Measurements from ENCODE around the gene LBH. TPM values are rescaled to one million over a fixed set of nuclear protein-coding genes. Genes with fewer than 3 reads are reported as not detected.

LBH gene
- total RNA-seq, 1 donor from 2014 or later: 61.1 TPM

DNA sequence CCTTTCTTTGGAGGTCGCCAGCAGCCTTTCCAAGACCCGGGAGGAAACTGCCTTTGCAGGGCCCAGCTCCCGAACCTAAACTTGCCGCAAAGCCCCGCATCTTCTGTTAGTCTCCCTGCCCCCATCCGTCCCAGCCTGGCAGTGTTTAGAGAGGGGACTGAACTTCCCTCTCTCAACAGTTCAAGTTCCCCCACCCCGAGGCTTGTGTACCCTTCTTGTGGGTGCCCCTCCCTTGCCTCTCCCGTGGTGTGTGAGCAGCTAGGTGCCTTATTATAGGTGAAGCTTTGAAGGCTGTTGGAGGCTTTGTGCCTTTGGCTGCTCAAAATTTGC lies 1.4 kb downstream of the LBH start:
- intact Hi-C loops (cut with micrococcal nuclease): loop anchor here (1.0 kb wide), 1 partner anchor 35 kb away; no protein-coding TSS in a partner anchor
- Mint-ChIP-seq H3K4me3 (ENCODE audit: low read depth) (peak overlapping the region; percentile 84), H3K27me3 (ENCODE audit: low read depth) (peaks cover 4% of the 10 kb centered on the region), H3K36me3 (ENCODE audit: low read depth) (peaks cover 37% of the 10 kb centered on the region), H3K4me1 (ENCODE audit: low read depth) (peaks cover 53% of the 10 kb centered on the region), H3K9me3 (no peaks in the 10 kb centered on the region), H3K27ac (peak overlapping the region; percentile 69)
- DNase-seq (ENCODE audit: low spot score): no peak

DNA sequence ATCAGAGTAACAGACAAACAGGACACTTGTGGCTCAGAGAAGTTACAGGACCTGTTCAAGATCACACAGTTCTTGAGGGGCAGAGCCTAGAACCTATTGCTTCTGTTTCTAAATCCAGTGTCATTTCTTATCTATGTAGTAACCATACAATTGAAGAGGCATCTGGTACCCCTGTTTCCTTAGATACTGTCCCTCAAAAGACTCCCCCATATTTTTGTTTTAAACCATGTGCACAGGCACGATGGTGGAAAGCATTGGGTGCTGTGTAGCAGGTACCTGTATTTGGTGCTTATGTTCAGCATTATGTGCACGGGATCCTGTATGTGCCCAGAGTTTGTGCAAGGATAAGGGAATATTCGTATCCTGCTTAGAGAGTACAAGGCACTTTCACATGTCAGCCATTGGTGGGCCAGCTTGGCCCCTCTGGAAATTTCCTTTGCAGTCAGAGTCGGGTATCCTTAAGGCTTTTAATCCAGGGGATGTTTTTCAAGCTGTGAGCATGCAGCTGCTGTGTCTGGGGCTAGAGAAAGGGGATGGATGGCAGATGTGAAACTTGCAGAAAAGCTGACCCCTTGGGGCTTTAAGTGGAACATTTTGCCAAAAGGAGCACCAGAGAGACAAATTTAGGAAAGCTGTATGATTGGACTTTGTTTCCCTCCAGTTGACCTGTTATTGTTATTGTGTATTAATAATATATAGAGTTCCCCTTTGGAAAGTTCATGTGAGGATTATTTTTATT lies 2.1 kb downstream of the LBH start:
- intact Hi-C loops (cut with micrococcal nuclease): loop anchor here (1.0 to 2.0 kb wide), 2 partner anchors 189 to 213 kb away; partner anchors contain the start of gene LCLAT1
- Mint-ChIP-seq H3K4me3 (ENCODE audit: low read depth) (peak overlapping the region; percentile 84), H3K36me3 (ENCODE audit: low read depth) (peaks cover 44% of the 10 kb centered on the region), H3K9me3 (no peaks in the 10 kb centered on the region), H3K27ac (peak overlapping the region; percentile 69), H3K4me1 (ENCODE audit: low read depth) (peaks cover 60% of the 10 kb centered on the region), H3K27me3 (ENCODE audit: low read depth) (peaks cover 4% of the 10 kb centered on the region)
- DNase-seq (ENCODE audit: low spot score): no peak

DNA sequence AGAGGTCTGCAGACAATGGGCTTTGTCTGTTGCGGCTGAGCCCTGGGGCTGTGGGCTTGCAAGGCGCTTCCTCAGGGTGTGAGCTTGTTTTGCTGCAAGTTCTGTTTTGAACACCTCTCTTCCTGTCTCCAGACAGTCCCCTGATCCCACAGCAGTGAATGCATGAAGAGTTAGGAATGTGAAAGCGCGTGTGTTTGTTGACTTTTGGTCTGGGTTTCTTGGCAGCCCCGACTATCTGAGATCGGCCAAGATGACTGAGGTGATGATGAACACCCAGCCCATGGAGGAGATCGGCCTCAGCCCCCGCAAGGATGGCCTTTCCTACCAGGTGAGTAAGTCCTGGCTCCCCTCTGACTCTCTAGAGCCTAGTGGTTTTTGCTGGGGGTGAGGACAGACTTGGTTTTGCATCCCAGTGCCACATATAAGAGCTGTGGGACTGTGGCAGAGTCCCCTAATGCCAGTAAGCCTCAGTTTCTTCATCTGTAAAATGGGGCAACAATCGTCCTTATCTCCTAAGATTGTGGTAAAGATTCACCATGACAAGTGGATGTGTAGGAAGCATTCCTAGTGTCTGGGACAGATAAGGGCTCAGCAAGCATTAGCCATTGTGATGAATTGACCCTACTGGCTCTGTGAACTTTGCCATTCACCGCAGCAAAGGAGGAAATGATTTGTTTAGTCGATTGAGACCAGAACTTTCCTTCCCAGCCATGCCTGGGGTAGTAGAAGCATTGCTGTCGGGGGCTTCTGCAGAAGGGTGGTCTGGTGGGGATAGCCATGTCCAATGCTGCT lies 3.0 kb downstream of the LBH start:
- Mint-ChIP-seq H3K4me1 (ENCODE audit: low read depth) (peaks cover 66% of the 10 kb centered on the region), H3K27me3 (ENCODE audit: low read depth) (peaks cover 4% of the 10 kb centered on the region), H3K27ac (peak overlapping the region; percentile 83), H3K36me3 (ENCODE audit: low read depth) (peaks cover 53% of the 10 kb centered on the region), H3K9me3 (no peaks in the 10 kb centered on the region), H3K4me3 (ENCODE audit: low read depth) (peak overlapping the region; percentile 84)
- DNase-seq (ENCODE audit: low spot score): no peak
- intact Hi-C loops (cut with micrococcal nuclease): loop anchor here (1.0 to 2.0 kb wide), 2 partner anchors 188 to 212 kb away; partner anchors contain the start of gene LCLAT1

DNA sequence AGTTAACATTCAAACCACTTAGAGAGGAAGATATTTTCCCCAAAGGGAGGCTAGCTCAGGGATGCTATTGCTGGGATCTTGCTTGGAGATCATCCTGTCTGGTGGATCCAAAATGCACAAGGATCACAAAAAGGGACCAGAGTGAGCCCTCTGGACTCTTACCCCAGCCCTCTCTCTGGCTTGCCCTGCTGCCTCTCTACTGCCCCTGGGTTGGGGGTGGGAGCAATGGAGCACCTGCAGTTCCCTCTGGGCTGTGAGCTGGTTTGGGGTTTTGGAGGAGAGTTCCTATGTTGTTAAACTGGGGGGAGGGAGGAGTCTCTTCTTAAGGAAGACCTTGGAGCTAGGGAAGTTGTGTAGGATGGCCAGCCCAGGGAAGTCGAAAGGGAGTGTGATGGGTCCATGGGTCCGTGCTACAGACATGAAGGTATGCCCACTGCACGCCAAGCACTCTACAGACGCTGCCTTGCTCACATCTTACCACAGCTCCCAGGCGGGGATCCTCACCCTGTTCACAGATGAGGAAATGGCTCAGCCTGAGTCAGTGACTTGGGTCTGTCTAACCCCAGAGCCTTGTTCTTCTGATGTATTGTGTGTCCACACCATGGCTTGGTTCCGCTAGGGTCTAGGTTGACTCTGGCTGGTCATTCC lies 3.8 kb downstream of the LBH start:
- H3K4me1 Mint-ChIP-seq (ENCODE audit: low read depth): peaks cover 71% of the 10 kb centered on the region
- H3K27me3 Mint-ChIP-seq (ENCODE audit: low read depth): peaks cover 2% of the 10 kb centered on the region
- peaks cover 61% of the 10 kb centered on the region for H3K36me3 Mint-ChIP-seq (ENCODE audit: low read depth)
- H3K27ac Mint-ChIP-seq: peak overlapping the region; percentile 83
- DNase-seq (ENCODE audit: low spot score): no peak
- intact Hi-C loops (cut with micrococcal nuclease): loop anchor here (1.0 to 2.0 kb wide), 2 partner anchors 9 to 212 kb away; partner anchors contain the start of gene LCLAT1
- H3K9me3 Mint-ChIP-seq: no peaks in the 10 kb centered on the region
- H3K4me3 Mint-ChIP-seq (ENCODE audit: low read depth): peak overlapping the region; percentile 45

DNA sequence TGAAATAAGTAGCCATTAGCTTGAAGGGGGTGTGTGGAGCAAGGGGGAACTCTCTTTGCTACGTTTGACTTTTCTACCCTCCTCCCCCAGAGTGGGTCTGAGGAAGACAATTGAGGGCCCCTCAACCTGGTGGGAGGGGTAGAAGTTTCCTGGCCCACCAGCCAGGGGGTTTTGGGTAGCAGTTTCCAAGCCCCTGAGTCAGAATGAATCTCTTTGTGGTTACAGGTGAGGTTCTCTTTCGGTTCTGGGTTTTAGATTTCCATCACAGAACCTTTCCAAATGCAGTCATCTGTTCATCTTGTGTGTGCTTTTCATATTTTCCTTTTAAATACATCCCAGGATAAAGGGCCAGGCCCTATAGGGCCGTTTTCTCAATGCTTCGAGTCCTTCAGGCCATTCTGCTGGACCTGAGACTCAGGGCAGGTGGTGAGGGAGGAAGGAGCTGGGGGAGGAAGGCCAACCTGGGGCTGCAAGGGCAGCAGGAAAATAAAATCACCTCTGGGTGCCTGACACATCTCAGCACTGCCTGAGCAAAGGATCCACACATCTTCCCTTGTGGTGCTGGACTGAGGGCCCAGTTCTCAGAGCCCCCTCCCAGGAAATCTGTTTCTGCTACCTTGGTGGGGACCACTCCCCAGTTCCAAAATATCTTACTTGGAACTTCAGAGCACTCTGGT lies 4.7 kb downstream of the LBH start:
- H3K4me1 Mint-ChIP-seq (ENCODE audit: low read depth): peaks cover 68% of the 10 kb centered on the region
- intact Hi-C loops (cut with micrococcal nuclease): loop anchor here (1.0 to 2.0 kb wide), 3 partner anchors 10 to 211 kb away; partner anchors contain the start of gene LCLAT1
- no peak overlapping the region for H3K4me3 Mint-ChIP-seq (ENCODE audit: low read depth)
- H3K27me3 Mint-ChIP-seq (ENCODE audit: low read depth): no peaks in the 10 kb centered on the region
- DNase-seq (ENCODE audit: low spot score): no peak
- H3K9me3 Mint-ChIP-seq: no peaks in the 10 kb centered on the region
- peaks cover 70% of the 10 kb centered on the region for H3K36me3 Mint-ChIP-seq (ENCODE audit: low read depth)
- H3K27ac Mint-ChIP-seq: peak overlapping the region; percentile 27

DNA sequence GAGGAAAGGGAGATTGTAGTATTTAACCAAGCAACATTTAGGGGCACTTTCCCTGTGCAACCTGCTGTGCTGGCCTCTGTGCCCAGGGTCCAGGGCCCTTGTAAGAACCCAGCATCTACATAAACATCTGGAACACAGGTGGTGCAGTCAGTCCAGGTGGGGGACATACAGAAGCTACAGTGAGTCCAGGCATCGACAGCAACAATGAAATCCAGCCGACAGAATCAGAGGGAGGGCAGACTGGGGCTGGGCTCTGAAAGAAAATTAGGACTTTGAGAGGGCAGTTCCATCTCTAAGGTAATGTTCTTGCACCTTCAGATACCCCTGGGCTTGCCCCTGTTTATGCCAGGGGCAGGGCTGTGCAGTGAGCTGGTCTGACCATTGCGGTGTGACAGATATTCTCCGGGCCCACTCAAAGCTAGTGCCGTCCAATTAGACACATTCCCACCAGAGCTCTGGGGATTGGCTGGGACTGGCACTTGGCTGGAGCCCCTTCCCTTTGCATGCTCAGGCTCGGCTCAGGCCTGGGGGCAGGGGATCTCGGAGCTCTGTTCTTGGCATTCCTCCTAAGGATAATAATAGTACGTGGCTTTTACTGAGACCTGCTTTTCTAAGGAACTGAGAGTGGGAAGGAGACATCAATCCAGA lies 5.4 kb downstream of the LBH start:
- intact Hi-C loops (cut with micrococcal nuclease): loop anchor here (1.0 kb wide), 1 partner anchor 25 kb away; no protein-coding TSS in a partner anchor
- DNase-seq (ENCODE audit: low spot score): no peak
- peaks cover 76% of the 10 kb centered on the region for H3K36me3 Mint-ChIP-seq (ENCODE audit: low read depth)
- peak overlapping the region; percentile 27 for H3K27ac Mint-ChIP-seq
- H3K9me3 Mint-ChIP-seq: no peaks in the 10 kb centered on the region
- no peaks in the 10 kb centered on the region for H3K27me3 Mint-ChIP-seq (ENCODE audit: low read depth)
- no peak overlapping the region for H3K4me3 Mint-ChIP-seq (ENCODE audit: low read depth)
- H3K4me1 Mint-ChIP-seq (ENCODE audit: low read depth): peaks cover 70% of the 10 kb centered on the region

DNA sequence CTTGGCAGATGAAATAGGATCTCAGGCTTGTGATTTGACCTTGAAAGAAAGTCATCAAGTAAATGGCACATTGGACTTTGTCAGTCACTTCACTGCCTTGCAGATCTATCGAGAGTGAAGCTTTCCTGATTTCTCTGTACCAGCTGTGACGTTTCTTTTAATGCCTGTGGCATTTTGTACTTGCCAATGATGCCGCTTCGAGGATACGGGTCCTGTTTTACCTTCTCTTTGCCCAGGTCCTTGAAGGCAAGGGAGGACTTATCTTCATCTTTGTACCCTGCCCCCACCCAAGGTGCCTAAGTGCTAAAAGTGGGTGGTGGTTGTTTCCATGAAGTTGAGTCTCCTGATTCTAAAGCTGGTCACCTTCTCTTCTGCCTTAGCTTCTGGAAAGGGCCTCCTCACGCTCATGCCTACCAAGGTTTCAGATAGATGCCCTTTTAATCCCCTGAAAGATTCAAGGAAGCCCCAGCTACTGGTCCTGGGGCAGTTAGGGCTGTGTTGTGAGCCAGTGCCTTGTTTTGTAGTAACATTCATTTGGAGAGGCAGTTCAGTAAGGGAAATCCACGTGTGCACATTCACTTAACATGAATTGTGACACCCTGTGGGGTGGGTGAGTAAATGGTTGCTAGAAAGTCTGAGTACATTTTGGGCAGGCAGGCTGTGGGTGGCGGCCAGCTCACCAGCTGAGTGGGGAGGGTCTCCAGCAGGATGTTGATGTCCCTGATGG lies 6.1 kb downstream of the LBH start:
- intact Hi-C loops (cut with micrococcal nuclease): no loop called here
- Mint-ChIP-seq H3K27me3 (ENCODE audit: low read depth) (no peaks in the 10 kb centered on the region), H3K4me3 (ENCODE audit: low read depth) (no peak overlapping the region), H3K9me3 (no peaks in the 10 kb centered on the region), H3K27ac (peak overlapping the region; percentile 62), H3K4me1 (ENCODE audit: low read depth) (peaks cover 70% of the 10 kb centered on the region), H3K36me3 (ENCODE audit: low read depth) (peaks cover 77% of the 10 kb centered on the region)
- DNase-seq (ENCODE audit: low spot score): no peak

DNA sequence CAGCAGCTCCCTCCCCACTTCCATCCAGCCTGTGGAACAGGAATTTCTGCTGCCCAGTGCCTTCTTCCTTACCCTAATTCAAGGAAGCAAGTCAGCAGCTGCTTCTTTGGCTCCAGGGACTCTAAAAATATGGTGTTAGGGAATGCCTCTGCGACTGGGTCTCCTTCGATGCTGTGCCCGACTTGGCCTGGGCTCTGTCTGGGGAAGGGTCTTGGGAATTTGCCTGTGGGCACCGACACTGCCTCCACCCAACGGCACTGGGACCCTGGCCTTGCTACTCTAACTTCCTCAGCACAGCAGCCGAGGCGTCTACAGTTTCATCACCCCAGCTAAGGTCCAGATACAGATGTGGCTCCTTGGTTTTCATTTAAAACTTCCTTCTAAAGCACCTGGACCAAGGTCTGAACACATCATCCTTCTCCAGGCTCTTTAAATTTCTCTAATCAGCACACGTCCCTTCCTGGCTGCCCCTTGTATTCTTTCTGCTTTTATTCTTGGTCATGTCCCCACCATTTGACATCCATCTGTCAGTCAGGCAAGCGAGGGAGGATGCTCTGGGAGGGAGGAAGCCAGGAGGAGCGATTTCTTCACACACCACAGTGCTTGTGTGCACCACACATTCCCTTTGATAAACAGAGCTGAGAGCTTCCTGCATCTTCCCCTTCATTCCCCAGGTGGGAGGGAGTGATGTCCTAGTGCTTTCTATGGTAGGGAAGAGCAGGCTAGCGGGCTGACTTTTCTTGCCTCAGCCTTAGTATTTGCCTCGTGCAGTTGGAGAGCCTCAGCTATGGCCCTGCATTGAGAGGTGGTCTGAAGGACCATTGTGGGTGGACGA lies 6.8 kb downstream of the LBH start:
- peak overlapping the region; percentile 1 for H3K27ac Mint-ChIP-seq
- no peak overlapping the region for H3K4me3 Mint-ChIP-seq (ENCODE audit: low read depth)
- peaks cover 76% of the 10 kb centered on the region for H3K4me1 Mint-ChIP-seq (ENCODE audit: low read depth)
- intact Hi-C loops (cut with micrococcal nuclease): no loop called here
- DNase-seq (ENCODE audit: low spot score): no peak
- H3K36me3 Mint-ChIP-seq (ENCODE audit: low read depth): peaks cover 85% of the 10 kb centered on the region
- no peaks in the 10 kb centered on the region for H3K9me3 Mint-ChIP-seq
- no peaks in the 10 kb centered on the region for H3K27me3 Mint-ChIP-seq (ENCODE audit: low read depth)

DNA sequence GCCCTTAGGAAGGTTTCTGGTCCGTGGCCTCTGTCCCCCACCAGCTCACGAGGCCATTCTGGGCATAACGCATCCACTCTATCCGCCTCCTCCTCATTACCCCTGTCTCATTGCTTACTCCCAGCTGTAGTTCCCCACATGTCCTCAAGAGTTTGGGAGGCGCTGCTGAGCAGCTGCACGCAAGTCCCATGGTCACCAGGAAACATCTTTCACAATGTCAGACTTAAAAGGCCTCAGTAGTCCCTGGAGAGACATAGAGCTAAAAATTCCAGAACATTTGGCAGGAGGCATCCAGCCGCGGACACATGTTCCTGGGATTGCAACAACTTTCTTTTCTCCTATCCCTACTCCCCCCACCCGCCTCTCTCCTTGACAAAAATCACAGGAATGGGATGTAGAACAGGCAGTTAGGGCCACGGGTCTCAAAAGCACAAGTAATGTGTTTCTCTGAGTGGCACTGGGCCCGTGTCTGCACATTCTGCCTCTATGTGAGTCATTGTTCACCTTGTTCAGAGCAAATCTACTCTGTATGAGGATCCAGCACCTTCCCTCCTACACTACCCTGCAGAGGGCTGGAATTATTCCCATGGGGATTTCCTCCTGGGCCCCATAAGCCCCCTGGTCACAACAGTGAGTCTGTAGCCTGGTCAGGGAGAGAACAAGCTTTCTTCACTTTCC lies 8.1 kb downstream of the LBH start:
- H3K4me3 Mint-ChIP-seq (ENCODE audit: low read depth): no peak overlapping the region
- peak; percentile 62 for DNase-seq (ENCODE audit: low spot score)
- peak overlapping the region; percentile 25 for H3K27ac Mint-ChIP-seq
- peaks cover 64% of the 10 kb centered on the region for H3K4me1 Mint-ChIP-seq (ENCODE audit: low read depth)
- peaks cover 87% of the 10 kb centered on the region for H3K36me3 Mint-ChIP-seq (ENCODE audit: low read depth)
- no peaks in the 10 kb centered on the region for H3K9me3 Mint-ChIP-seq
- intact Hi-C loops (cut with micrococcal nuclease): no loop called here
- no peaks in the 10 kb centered on the region for H3K27me3 Mint-ChIP-seq (ENCODE audit: low read depth)

DNA sequence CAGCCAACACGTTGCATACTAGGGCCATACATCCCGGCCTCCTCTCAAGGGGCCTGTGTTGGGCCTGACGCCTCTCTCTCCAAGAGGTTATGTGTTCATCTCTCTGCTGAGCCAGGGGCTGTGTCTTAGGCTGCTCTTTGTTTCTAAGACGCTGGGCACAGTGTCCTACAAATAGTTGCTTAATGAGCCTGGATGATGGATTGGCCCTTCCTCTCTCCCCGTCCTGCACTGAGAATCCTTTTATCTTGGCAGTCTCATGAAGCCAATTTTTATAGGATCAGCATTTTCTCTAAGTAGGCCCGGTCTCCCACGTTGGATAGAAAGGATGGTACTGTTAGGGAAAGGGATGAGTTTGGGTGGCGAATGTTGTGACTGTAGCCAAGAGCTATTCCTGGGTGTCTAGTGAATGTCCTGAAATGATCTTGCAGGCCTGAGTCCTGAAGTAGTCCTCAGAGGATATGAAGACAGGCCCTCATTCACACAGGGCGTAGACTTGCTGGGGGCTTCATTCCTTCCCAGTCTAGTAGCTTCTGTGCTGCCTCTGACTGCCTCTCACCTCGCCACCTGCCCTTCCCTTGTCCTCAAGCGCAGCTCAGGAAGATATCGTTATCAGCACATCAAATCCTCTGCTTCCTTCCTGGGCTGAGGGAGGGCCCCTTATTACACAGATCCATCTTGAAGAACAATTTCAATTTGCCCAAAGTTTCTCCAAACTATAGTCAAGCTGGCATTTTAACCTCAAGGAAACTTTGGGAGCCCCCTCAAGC lies 8.8 kb downstream of the LBH start:
- H3K27ac Mint-ChIP-seq: no peak overlapping the region
- H3K9me3 Mint-ChIP-seq: no peaks in the 10 kb centered on the region
- peaks cover 82% of the 10 kb centered on the region for H3K36me3 Mint-ChIP-seq (ENCODE audit: low read depth)
- intact Hi-C loops (cut with micrococcal nuclease): no loop called here
- H3K4me3 Mint-ChIP-seq (ENCODE audit: low read depth): no peak overlapping the region
- H3K4me1 Mint-ChIP-seq (ENCODE audit: low read depth): peaks cover 56% of the 10 kb centered on the region
- H3K27me3 Mint-ChIP-seq (ENCODE audit: low read depth): no peaks in the 10 kb centered on the region
- DNase-seq (ENCODE audit: low spot score): no peak
